Activated T-helper 17 cell treated with anti-CD3 and anti-CD28 coated beads, Interleukin-2, amount 50 U/mL, for 72 hours (primary cell): ENCODE results near the gene APOBEC3B. TPM values are rescaled to one million over a fixed set of nuclear protein-coding genes. Genes with fewer than 3 reads are reported as not detected.
"Not testable (repeated sequence)": the region's sequence is repeated elsewhere in the genome, so short reads cannot be mapped to it uniquely, and the experiment has no call there.

Experiments
- ATAC-seq: fragments of 150-1000 bp; cut with Tn5 transposase; replicated peaks from 2 replicates; pipeline ENCODE4 v1.10.0; 2021; ENCODE audit warnings: mild to moderate bottlenecking, moderate library complexity
- H3K27ac Mint-ChIP-seq: one replicate; pipeline ENCODE4 v1.8.0; 2022; ENCODE audit warnings: mixed read lengths
- H3K27me3 Mint-ChIP-seq: one replicate; pipeline ENCODE4 v1.8.0; 2022; ENCODE audit warnings: mixed read lengths
- H3K36me3 Mint-ChIP-seq: one replicate; pipeline ENCODE4 v1.8.0; 2022; ENCODE audit warnings: low read depth, mild to moderate bottlenecking, mixed read lengths
- H3K4me1 Mint-ChIP-seq: one replicate; pipeline ENCODE4 v1.8.0; 2022; ENCODE audit warnings: mixed read lengths
- H3K4me3 Mint-ChIP-seq: one replicate; pipeline ENCODE4 v1.8.0; 2022; ENCODE audit warnings: mild to moderate bottlenecking, mixed read lengths
- H3K9me3 Mint-ChIP-seq: one replicate; pipeline ENCODE4 v1.8.0; 2022; ENCODE audit warnings: mixed read lengths
- total RNA-seq, 2 donors: library from RNA; stranded (reverse); gene quantifications; one replicate each; pipeline ENCODE4 v1.2.3, GENCODE V29; 2022

The APOBEC3B gene
- total RNA-seq, 2 donors from 2014 or later, result 9.2 to 33.6 TPM

DNA sequence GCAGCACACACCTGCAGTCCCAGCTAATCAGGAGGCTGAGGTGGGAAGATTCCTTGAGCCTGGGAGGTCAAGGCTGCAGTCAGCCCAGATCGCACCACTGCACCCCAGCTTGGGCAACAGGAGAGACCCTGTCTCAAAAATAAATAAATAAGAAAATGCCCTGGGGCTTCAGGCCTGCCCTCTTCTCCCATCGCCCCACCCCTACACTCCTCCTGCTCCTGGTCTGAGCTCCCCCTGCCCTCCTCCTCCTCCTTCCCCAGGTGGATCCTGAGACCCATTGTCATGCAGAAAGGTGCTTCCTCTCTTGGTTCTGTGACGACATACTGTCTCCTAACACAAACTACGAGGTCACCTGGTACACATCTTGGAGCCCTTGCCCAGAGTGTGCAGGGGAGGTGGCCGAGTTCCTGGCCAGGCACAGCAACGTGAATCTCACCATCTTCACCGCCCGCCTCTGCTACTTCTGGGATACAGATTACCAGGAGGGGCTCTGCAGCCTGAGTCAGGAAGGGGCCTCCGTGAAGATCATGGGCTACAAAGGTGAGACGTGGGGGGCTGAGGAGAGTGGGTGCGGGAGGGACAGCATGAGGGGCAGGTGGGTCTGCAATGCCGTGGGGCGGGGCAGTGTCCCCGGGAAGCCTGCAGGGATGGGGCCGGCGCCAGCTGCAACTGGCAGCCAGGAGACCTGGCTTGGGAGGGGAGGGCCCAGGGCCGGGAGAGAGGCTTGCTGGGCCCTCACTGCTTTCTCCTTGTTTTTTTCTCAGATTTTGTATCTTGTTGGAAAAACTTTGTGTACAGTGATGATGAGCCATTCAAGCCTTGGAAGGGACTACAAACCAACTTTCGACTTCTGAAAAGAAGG lies 49.5 kb downstream of the APOBEC3B start:
- peaks cover 40% of the 10 kb centered on the region for H3K36me3 Mint-ChIP-seq
- not testable (repeated sequence) for ATAC-seq, H3K9me3 Mint-ChIP-seq, H3K27me3 Mint-ChIP-seq, H3K27ac Mint-ChIP-seq, H3K4me1 Mint-ChIP-seq, H3K4me3 Mint-ChIP-seq

DNA sequence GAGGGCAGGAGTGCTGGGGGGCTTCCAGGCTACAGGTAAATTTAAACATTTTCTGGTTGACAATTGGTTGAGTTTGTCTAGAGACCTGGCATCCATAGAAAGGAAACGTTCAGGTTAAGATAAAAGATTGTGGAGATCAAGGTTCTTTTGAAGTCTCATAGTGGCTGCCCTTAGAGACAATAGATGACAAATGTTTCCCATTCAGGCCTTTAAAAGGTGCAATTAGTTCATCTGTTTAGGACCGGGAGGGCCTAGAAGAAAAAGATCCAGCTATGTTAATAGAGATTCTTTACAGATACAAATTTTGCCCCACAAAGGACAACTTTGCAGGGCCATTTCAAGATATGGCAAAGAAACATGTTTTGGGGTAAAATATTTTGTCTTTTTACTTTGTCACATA lies 54.9 kb downstream of the APOBEC3B start:
- Mint-ChIP-seq H3K36me3 (peaks cover 13% of the 10 kb centered on the region), H3K27ac (peak overlapping the region; percentile 16)
- not testable (repeated sequence) for H3K4me1 Mint-ChIP-seq, ATAC-seq, H3K4me3 Mint-ChIP-seq, H3K27me3 Mint-ChIP-seq, H3K9me3 Mint-ChIP-seq

DNA sequence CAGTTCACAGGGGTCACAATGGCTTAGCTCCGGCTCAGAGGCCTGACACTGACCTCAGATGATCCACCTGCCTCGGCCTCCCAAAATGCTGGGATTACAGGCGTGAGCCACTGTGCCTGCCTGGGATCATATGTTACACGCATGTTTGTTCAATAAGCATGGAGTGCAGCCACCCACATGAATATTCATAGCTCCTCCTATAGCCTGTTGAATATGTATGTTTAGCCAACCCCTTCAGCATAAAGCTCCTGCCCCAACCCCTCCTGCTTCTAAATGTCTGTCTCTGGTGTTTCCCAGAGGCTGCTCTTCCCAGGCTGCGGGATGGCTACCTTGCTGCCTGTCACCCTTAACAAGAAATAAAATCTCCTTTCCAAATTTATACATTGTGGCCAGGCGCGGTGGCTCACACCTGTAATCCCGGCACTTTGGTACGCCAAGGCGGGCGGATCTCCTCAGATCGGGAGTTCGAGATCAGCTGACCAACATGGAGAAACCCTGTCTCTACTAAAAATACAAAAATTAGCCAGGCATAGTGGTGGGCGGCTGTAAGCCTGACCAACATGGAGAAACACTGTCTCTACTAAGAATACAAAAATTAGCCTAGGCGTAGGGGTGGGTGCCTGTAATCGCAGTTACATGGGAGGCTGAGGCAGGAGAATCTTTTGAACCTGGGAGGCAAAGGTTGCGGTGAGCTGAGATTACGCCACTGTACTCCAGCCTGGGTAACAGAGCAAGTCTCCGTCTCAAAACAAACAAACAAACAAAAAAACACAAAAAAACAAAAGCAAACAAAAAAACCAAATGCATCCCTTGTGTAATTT lies 57.4 kb downstream of the APOBEC3B start:
- Mint-ChIP-seq H3K36me3 (peaks cover 9% of the 10 kb centered on the region), H3K4me1 (no peaks in the 10 kb centered on the region), H3K4me3 (peak overlapping the region; percentile 90), H3K9me3 (no peaks in the 10 kb centered on the region), H3K27ac (peak overlapping the region; percentile 92), H3K27me3 (no peaks in the 10 kb centered on the region)
- ATAC-seq, result no peak

DNA sequence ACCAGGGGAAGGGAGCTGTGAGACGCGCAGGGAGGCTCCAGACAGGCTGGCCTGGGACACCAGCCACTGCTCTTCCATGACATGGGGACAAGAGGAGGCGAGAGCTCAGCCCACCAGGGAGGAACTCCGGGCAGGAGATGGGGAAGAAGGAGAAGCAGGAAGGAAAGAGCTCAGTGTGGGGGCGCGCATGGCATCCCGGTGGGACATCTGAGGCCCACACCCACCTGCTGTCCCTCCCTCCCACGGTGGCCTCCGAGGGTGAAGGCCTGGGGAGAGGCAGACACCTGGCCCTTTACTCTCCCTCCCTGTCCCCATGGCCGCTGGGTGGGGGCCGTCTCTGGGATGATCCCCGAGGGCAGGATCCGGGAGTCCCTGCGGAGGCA lies 58.0 kb downstream of the APOBEC3B start:
- H3K36me3 Mint-ChIP-seq, result peaks cover 13% of the 10 kb centered on the region
- H3K9me3 Mint-ChIP-seq, H3K4me1 Mint-ChIP-seq, H3K27me3 Mint-ChIP-seq, ATAC-seq: not testable (repeated sequence)
- peak overlapping the region; percentile 92 for H3K27ac Mint-ChIP-seq
- peak overlapping the region; percentile 90 for H3K4me3 Mint-ChIP-seq

DNA sequence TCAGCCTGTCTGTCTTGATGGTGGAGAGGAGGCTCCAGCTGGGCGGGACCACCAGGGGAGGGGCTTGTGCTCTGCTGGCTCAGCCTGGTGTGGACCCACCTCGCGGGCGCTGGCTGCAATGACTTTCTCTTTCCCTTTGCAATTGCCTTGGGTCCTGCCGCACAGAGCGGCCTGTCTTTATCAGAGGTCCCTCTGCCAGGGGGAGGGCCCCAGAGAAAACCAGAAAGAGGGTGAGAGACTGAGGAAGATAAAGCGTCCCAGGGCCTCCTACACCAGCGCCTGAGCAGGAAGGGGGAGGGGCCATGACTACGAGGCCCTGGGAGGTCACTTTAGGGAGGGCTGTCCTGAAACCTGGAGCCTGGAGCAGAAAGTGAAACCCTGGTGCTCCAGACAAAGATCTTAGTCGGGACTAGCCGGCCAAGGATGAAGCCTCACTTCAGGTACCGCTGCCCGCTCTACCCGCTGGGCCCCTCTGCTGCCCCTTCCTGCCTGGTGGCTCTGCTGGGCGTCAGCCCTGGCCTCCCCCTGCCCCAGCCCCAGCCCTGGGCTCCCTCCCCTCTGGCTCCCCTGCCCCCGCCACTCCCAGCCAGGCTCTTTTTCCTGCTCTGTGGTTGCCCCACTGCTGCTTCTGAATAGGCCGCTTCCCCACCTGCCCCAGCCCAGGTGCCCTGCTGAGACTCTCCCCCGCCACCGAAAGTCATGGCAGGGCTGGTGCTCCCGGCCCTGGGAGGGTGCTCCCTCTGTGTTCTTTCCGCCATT lies 58.6 kb downstream of the APOBEC3B start, which contains the start of gene APOBEC3F:
TSS of gene APOBEC3F (plus strand) at position 327 of the 759 bp plus-strand sequence. CDS start at position 424, 97 bp downstream.
- H3K4me1 Mint-ChIP-seq, H3K27me3 Mint-ChIP-seq, H3K9me3 Mint-ChIP-seq: not testable (repeated sequence)
- Mint-ChIP-seq H3K36me3 (peaks cover 19% of the 10 kb centered on the region), H3K27ac (peak within 1 kb of the TSS; percentile 92), H3K4me3 (peak within 1 kb of the TSS; percentile 90)
- ATAC-seq, result peak; percentile 95

DNA sequence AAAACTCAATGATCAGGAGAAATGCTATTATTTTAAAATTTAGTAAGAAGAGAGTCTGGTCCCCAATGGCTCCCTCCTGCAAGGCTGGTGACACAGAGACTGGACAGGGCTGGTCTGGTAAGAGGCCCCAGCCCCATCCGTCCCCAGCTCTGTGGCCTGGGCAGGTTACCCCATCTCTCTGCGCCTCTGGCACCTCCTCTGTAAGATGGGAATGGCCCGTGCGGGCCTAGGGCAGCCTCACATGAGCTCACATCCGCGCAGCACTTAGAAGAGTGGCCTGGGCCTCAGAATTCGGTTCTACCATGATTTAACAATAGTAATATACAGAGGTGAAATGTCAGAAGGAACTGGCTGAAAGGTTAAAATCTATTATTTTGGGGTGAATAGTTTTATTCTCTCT lies 59.8 kb downstream of the APOBEC3B start:
- Mint-ChIP-seq H3K27me3 (no peaks in the 10 kb centered on the region), H3K4me1 (no peaks in the 10 kb centered on the region), H3K36me3 (peaks cover 30% of the 10 kb centered on the region), H3K4me3 (peak overlapping the region; percentile 90), H3K9me3 (no peaks in the 10 kb centered on the region), H3K27ac (peak overlapping the region; percentile 92)
- ATAC-seq, result no peak

Other genes with a start within 250 kb of the APOBEC3B start
- 100 to 1,000 TPM; 193 to 216 TPM for gene SUN2, start 226.3 kb upstream of the APOBEC3B start, total RNA-seq
- 1 to 10 TPM; 5.0 to 5.2 TPM for gene DNAL4, start 188.2 kb upstream of the APOBEC3B start, total RNA-seq
- gene NPTXR, start 138.3 kb upstream of the APOBEC3B start, total RNA-seq, result under 1 TPM; 0.77 to 0.82 TPM
- gene CBX6, start 110.1 kb upstream of the APOBEC3B start, total RNA-seq, result 10 to 100 TPM; 60.1 to 62.9 TPM
- not detected for gene APOBEC3A, start 24.7 kb upstream of the APOBEC3B start, total RNA-seq
- gene APOBEC3C, start 31.9 kb downstream of the APOBEC3B start, total RNA-seq, result 100 to 1,000 TPM; 115 to 128 TPM
- 10 to 100 TPM; 30.7 to 51.8 TPM for gene APOBEC3D, start 38.8 kb downstream of the APOBEC3B start, total RNA-seq
- gene APOBEC3F, start 58.5 kb downstream of the APOBEC3B start, total RNA-seq, result 10 to 100 TPM; 20.4 to 32.5 TPM
- 10 to 100 TPM; 68.3 to 72.6 TPM for gene APOBEC3G, start 94.9 kb downstream of the APOBEC3B start, total RNA-seq
- gene APOBEC3H, start 114.9 kb downstream of the APOBEC3B start, total RNA-seq, result 10 to 100 TPM; 20.6 to 33.0 TPM
- gene CBX7, start 170.3 kb downstream of the APOBEC3B start, total RNA-seq, result 10 to 100 TPM; 21.5 to 82.9 TPM